HG02981 (cell line): ENCODE results near the gene TEAD3.
"Not testable (repeated sequence)": the region's sequence is repeated elsewhere in the genome, so short reads cannot be mapped to it uniquely, and the experiment has no call there.

Source experiments
- ATAC-seq: cut with Tn5 transposase; IDR thresholded peaks from one replicate; pipeline ENCODE4 v1.9.1; 2021; ENCODE audit warnings: mild to moderate bottlenecking, moderate library complexity; ENCODE audit not compliant: unreplicated experiment

Gene TEAD3

GRCh38 chr6:35452183-35453090 lies 44.4 kb downstream of the TEAD3 start, which contains the start of gene FANCE:
Gene FANCE (plus strand): TSS chr6:35452338. CDS start chr6:35452546, 208 bp downstream.
- ATAC-seq: peak; percentile 86

- no peak for ATAC-seq
These were observed 45.3 kb downstream of the TEAD3 start for GRCh38 chr6:35451354-35452182.

- peak; percentile 33 for ATAC-seq
These were observed 47.5 kb downstream of the TEAD3 start for GRCh38 chr6:35449287-35449881.

GRCh38 chr6:35448191-35448590 lies 48.7 kb downstream of the TEAD3 start:
- ATAC-seq: no peak

- ATAC-seq: no peak
These were observed 51.2 kb downstream of the TEAD3 start for GRCh38 chr6:35445691-35446090.

GRCh38 chr6:35443341-35444030 lies 53.4 kb downstream of the TEAD3 start:
- ATAC-seq: no peak

- no peak for ATAC-seq
These were observed 54.2 kb downstream of the TEAD3 start for GRCh38 chr6:35442693-35443092.

GRCh38 chr6:35441642-35442041 lies 55.2 kb downstream of the TEAD3 start:
- no peak for ATAC-seq

- ATAC-seq: no peak
These were observed 55.7 kb downstream of the TEAD3 start for GRCh38 chr6:35441205-35441604.

GRCh38 chr6:35439308-35439707 lies 57.6 kb downstream of the TEAD3 start:
- ATAC-seq: no peak

- ATAC-seq: not testable (repeated sequence)
These were observed 58.4 kb downstream of the TEAD3 start for GRCh38 chr6:35438378-35439065.

GRCh38 chr6:35436071-35436857 lies 60.6 kb downstream of the TEAD3 start:
- no peak for ATAC-seq

GRCh38 chr6:35435074-35435837 lies 61.6 kb downstream of the TEAD3 start:
- no peak for ATAC-seq

- ATAC-seq: not testable (repeated sequence)
These were observed 64.2 kb downstream of the TEAD3 start for GRCh38 chr6:35432702-35433101.

- no peak for ATAC-seq
These were observed 64.6 kb downstream of the TEAD3 start for GRCh38 chr6:35432291-35432690.

- ATAC-seq: no peak
These were observed 67.4 kb downstream of the TEAD3 start for GRCh38 chr6:35429463-35429862.

GRCh38 chr6:35428421-35429149 lies 68.3 kb downstream of the TEAD3 start:
- ATAC-seq: no peak

- no peak for ATAC-seq
These were observed 69.0 kb downstream of the TEAD3 start for GRCh38 chr6:35427851-35428321.
